ENCODE data around the gene TXNDC11.

GRCh38 chr16:11667221-11667823 lies 75.3 kb downstream of the TXNDC11 start:
- TF ChIP-seq CTCF (IDR thresholded peaks at IDR 0.05; ENCODE audit: insufficient read depth, low read depth, low read length) (no peak), EZH2 (IDR thresholded peaks at IDR 0.05; ENCODE audit: insufficient read depth, low read length) (no peak)
